ENCODE results near the gene ATP5F1D. TPM values are rescaled to one million over a fixed set of nuclear protein-coding genes. Genes with fewer than 3 reads are reported as not detected.

The ATP5F1D gene
- total and polyA plus RNA-seq, 2 of the 13 experiments (the other 11 are each of a cell fraction or from before 2014, with no cell fraction given) = 39.4 to 78.7 TPM

DNA sequence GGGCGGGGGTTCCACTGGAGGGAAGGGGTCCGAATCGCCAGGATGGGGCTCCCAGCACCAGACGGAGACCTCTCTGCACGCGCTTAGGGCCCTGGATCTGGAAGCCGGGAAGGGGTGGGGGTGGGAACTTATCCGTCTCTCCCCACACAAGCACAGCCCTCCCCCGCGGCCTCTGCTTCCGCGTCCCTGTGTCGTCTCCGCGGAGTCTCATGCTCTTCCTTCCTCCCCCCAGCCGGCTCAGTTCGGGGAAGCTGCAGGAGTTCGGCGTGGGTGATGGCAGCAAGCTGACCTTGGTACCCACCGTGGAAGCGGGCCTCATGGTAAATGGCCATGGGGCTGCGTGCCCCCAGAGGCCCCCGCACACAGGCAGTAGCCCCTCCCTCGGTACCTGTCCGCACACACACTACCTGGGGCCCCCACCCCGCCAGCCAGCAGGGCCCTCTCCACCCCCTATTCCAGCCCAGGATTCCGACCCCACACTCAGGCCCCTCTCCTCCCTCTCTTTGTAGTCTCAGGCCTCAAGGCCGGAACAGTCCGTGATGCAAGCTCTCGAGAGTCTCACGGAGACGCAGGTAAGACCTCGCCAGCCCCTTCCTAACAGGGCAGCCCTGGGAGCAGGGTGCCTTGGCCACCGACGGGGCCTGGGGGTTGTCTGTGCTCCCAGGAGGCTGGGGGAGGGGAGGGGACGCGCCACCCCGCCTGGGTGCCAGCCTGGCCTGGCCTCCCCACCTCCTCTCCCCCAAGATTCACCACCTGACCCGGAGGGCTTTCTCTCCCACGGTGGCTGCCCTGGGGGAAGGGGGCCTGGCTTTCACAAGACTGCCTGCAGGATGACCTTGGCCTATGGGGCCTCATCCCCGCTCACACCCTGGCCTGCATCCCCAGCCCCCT lies 10.0 kb downstream of the ATP5F1D start (continued):
- TF ChIP-seq, protein P1, sequence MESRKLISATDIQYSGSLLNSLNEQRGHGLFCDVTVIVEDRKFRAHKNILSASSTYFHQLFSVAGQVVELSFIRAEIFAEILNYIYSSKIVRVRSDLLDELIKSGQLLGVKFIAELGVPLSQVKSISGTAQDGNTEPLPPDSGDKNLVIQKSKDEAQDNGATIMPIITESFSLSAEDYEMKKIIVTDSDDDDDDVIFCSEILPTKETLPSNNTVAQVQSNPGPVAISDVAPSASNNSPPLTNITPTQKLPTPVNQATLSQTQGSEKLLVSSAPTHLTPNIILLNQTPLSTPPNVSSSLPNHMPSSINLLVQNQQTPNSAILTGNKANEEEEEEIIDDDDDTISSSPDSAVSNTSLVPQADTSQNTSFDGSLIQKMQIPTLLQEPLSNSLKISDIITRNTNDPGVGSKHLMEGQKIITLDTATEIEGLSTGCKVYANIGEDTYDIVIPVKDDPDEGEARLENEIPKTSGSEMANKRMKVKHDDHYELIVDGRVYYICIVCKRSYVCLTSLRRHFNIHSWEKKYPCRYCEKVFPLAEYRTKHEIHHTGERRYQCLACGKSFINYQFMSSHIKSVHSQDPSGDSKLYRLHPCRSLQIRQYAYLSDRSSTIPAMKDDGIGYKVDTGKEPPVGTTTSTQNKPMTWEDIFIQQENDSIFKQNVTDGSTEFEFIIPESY (CRISPR knock-in tag; IDR thresholded peaks at IDR 0.05) = 0 out of 2 replicates have a peak, but pooled peaks have one; percentile 3
- TF ChIP-seq BCL6 (CRISPR knock-in tag; IDR thresholded peaks at IDR 0.05) (no peak), KAT8 (CRISPR knock-in tag; IDR thresholded peaks at IDR 0.05) (no peak), ZNF460 (CRISPR knock-in tag; IDR thresholded peaks at IDR 0.05; ENCODE audit: borderline replicate concordance) (no peak), ZNF274 (CRISPR knock-in tag; IDR thresholded peaks at IDR 0.05) (no peak), POGZ (CRISPR knock-in tag; IDR thresholded peaks at IDR 0.05) (no peak), ZFYVE20 (CRISPR knock-in tag; IDR thresholded peaks at IDR 0.05; ENCODE audit: borderline replicate concordance, low read depth) (no peak), SRSF1 (optimal IDR thresholded peaks at IDR 0.05; ENCODE audit: low read depth, low read length) (peak; percentile 75), HHEX (CRISPR knock-in tag; IDR thresholded peaks at IDR 0.05) (no peak), ZFP41 (CRISPR knock-in tag; IDR thresholded peaks at IDR 0.05; ENCODE audit: borderline replicate concordance) (no peak), NFATC3 (CRISPR knock-in tag; IDR thresholded peaks at IDR 0.05) (no peak), ZNF782 (CRISPR knock-in tag; IDR thresholded peaks at IDR 0.05; ENCODE audit: borderline replicate concordance) (no peak), NR3C1 (CRISPR knock-in tag; IDR thresholded peaks at IDR 0.05) (no peak), EP300 (IDR thresholded peaks at IDR 0.05; ENCODE audit: low read depth in 2 of 2, low read length in 2 of 2) (no peak), EP300 (CRISPR knock-in tag; IDR thresholded peaks at IDR 0.05; ENCODE audit: borderline replicate concordance) (no peak), ZFP37 (CRISPR knock-in tag; IDR thresholded peaks at IDR 0.05; ENCODE audit: borderline replicate concordance) (no peak), ZNF224 (CRISPR knock-in tag; IDR thresholded peaks at IDR 0.05) (no peak), ZSCAN9 (CRISPR knock-in tag; IDR thresholded peaks at IDR 0.05; ENCODE audit: borderline replicate concordance) (no peak)
- TF ChIP-seq, protein P2, sequence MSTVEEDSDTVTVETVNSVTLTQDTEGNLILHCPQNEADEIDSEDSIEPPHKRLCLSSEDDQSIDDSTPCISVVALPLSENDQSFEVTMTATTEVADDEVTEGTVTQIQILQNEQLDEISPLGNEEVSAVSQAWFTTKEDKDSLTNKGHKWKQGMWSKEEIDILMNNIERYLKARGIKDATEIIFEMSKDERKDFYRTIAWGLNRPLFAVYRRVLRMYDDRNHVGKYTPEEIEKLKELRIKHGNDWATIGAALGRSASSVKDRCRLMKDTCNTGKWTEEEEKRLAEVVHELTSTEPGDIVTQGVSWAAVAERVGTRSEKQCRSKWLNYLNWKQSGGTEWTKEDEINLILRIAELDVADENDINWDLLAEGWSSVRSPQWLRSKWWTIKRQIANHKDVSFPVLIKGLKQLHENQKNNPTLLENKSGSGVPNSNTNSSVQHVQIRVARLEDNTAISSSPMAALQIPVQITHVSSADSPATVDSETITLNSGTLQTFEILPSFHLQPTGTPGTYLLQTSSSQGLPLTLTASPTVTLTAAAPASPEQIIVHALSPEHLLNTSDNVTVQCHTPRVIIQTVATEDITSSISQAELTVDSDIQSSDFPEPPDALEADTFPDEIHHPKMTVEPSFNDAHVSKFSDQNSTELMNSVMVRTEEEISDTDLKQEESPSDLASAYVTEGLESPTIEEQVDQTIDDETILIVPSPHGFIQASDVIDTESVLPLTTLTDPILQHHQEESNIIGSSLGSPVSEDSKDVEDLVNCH (CRISPR knock-in tag; IDR thresholded peaks at IDR 0.05) = no peak
- TF ChIP-seq, protein P3, sequence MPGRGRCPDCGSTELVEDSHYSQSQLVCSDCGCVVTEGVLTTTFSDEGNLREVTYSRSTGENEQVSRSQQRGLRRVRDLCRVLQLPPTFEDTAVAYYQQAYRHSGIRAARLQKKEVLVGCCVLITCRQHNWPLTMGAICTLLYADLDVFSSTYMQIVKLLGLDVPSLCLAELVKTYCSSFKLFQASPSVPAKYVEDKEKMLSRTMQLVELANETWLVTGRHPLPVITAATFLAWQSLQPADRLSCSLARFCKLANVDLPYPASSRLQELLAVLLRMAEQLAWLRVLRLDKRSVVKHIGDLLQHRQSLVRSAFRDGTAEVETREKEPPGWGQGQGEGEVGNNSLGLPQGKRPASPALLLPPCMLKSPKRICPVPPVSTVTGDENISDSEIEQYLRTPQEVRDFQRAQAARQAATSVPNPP (CRISPR knock-in tag; IDR thresholded peaks at IDR 0.05) = no peak
- TF ChIP-seq, protein P4, sequence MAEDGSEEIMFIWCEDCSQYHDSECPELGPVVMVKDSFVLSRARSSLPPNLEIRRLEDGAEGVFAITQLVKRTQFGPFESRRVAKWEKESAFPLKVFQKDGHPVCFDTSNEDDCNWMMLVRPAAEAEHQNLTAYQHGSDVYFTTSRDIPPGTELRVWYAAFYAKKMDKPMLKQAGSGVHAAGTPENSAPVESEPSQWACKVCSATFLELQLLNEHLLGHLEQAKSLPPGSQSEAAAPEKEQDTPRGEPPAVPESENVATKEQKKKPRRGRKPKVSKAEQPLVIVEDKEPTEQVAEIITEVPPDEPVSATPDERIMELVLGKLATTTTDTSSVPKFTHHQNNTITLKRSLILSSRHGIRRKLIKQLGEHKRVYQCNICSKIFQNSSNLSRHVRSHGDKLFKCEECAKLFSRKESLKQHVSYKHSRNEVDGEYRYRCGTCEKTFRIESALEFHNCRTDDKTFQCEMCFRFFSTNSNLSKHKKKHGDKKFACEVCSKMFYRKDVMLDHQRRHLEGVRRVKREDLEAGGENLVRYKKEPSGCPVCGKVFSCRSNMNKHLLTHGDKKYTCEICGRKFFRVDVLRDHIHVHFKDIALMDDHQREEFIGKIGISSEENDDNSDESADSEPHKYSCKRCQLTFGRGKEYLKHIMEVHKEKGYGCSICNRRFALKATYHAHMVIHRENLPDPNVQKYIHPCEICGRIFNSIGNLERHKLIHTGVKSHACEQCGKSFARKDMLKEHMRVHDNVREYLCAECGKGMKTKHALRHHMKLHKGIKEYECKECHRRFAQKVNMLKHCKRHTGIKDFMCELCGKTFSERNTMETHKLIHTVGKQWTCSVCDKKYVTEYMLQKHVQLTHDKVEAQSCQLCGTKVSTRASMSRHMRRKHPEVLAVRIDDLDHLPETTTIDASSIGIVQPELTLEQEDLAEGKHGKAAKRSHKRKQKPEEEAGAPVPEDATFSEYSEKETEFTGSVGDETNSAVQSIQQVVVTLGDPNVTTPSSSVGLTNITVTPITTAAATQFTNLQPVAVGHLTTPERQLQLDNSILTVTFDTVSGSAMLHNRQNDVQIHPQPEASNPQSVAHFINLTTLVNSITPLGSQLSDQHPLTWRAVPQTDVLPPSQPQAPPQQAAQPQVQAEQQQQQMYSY (CRISPR knock-in tag; IDR thresholded peaks at IDR 0.05) = peak; percentile 56; the same call in 1 of the 2 replicates

Data from HepG2 (cell line).